ENCODE data around the gene ADGRV1. TPM values are rescaled to one million over a fixed set of nuclear protein-coding genes. Genes with fewer than 3 reads are reported as not detected.

Gene ADGRV1
- polyA plus RNA-seq, 1 of the 3 experiments (the other 2 are of a cell fraction): 0.23 TPM

GRCh38 chr5:91095313-91095712 lies 536.7 kb downstream of the ADGRV1 start:
- H3K4me1 ChIP-seq (ENCODE audit: control insufficient read depth in 1 of 2, insufficient read depth in 2 of 2, low read depth in 1 of 2, low read length in 1 of 2): no peaks in the 10 kb centered on the region; a peak in 3 of 4 replicates
- H3F3A ChIP-seq (replicated peaks; ENCODE audit: insufficient read depth): no peaks in the 10 kb centered on the region
- no peak overlapping the region for H3K9ac ChIP-seq
- H2AFZ ChIP-seq (ENCODE audit: low read depth): no peak overlapping the region
- no peaks in the 10 kb centered on the region for H3K9me2 ChIP-seq
- H3K4me3 ChIP-seq (ENCODE audit: low read depth in 2 of 2, low read length in 1 of 2): no peak overlapping the region
- no peak for TF ChIP-seq EP300 (IDR thresholded peaks at IDR 0.05; ENCODE audit: borderline replicate concordance in 1 of 2, low read depth in 1 of 2, low read length in 1 of 2)
- TF ChIP-seq SIN3A (IDR thresholded peaks at IDR 0.05; ENCODE audit: borderline replicate concordance, low read depth, low read length): no peak
- no peak for TF ChIP-seq REST (IDR thresholded peaks at IDR 0.05; ENCODE audit: low read depth, low read length)
- no peak for TF ChIP-seq GABPA (IDR thresholded peaks at IDR 0.05; ENCODE audit: low read depth)
- TF ChIP-seq TAF1 (IDR thresholded peaks at IDR 0.05; ENCODE audit: borderline replicate concordance, low read depth, low read length): no peak
- TF ChIP-seq RXRA (IDR thresholded peaks at IDR 0.05; ENCODE audit: borderline replicate concordance, low read depth): no peak
- no peak for TF ChIP-seq ZBTB33 (IDR thresholded peaks at IDR 0.05; ENCODE audit: borderline replicate concordance, low read depth)
- TF ChIP-seq MAX (IDR thresholded peaks at IDR 0.05; ENCODE audit: low read depth): no peak
- no peak for TF ChIP-seq FOSL2 (IDR thresholded peaks at IDR 0.05; ENCODE audit: borderline replicate concordance, low read depth)
- TF ChIP-seq IRF3 (IDR thresholded peaks at IDR 0.05; ENCODE audit: low read depth, low read length): no peak
- TF ChIP-seq POLR2AphosphoS5 (IDR thresholded peaks at IDR 0.05; ENCODE audit: low read depth, low read length): no peak
- TF ChIP-seq MEF2A (IDR thresholded peaks at IDR 0.05; ENCODE audit: borderline replicate concordance, low read depth): no peak
- TF ChIP-seq GATA2 (CRISPR knock-in tag; IDR thresholded peaks at IDR 0.05): no peak
- no peak for TF ChIP-seq NRF1 (IDR thresholded peaks at IDR 0.05; ENCODE audit: low read depth, low read length)
- no peak for TF ChIP-seq FOXJ3 (CRISPR knock-in tag; IDR thresholded peaks at IDR 0.05)
- H4K20me1 ChIP-seq (ENCODE audit: insufficient read depth): no peaks in the 10 kb centered on the region
- no peaks in the 10 kb centered on the region for H3K9me3 ChIP-seq
- H3K27me3 ChIP-seq (ENCODE audit: insufficient read depth): no peaks in the 10 kb centered on the region
- WGBS (ENCODE audit: low lambda C conversion rate): 87% methylated on average over 3 of the region's 3 CpGs
- no peak for DNase-seq
- no peaks in the 10 kb centered on the region for H3K36me3 ChIP-seq (replicated peaks in 1 of 2; ENCODE audit: control insufficient read depth in 1 of 2, insufficient read depth in 2 of 2, low read length in 1 of 2)
- H3K4me2 ChIP-seq: no peak overlapping the region
- H3K27ac ChIP-seq (ENCODE audit: low read depth in 2 of 2, low read length in 1 of 2): no peak overlapping the region
- POLR2A ChIA-PET: no interaction called here
- H3K79me2 ChIP-seq (ENCODE audit: insufficient read depth): no peaks in the 10 kb centered on the region
- CTCF ChIA-PET: interaction anchor here (1.3 to 2.3 kb wide), 3 partner anchors 163 to 327 kb away, joined by 5 to 12 read pairs (median 6); no protein-coding TSS in a partner anchor

All from SK-N-SH (cell line).